ENCODE data around the gene CNOT9. TPM values are rescaled to one million over a fixed set of nuclear protein-coding genes. Genes with fewer than 3 reads are reported as not detected.

CNOT9 gene
- total RNA-seq, 4 donors from 2014 or later: 27.5 to 35.3 (median 32.3) TPM

GRCh38 chr2:218631837-218632236 lies 63.2 kb downstream of the CNOT9 start:
- no peak overlapping the region for H3K27ac ChIP-seq
- 54 to 81% methylated on average over 3 to 4 of the region's 4 CpGs for WGBS, 2 donors (ENCODE audit: low coverage in 1 of 2)
- TF ChIP-seq EP300 (IDR thresholded peaks at IDR 0.05) (no peak), POLR2A (IDR thresholded peaks at IDR 0.05) (no peak), CTCF (IDR thresholded peaks at IDR 0.05) (no peak), POLR2AphosphoS5 (IDR thresholded peaks at IDR 0.05) (no peak)
- H3K4me3 ChIP-seq: no peak overlapping the region
- H3K27me3 ChIP-seq: no peaks in the 10 kb centered on the region
- H3K36me3 ChIP-seq: peaks cover 0 to 84% of the 10 kb centered on the region in 2 donors
- H3K4me1 ChIP-seq: peaks cover 0 to 10% (median 0%) of the 10 kb centered on the region in 3 donors
- no peaks in the 10 kb centered on the region for H3K9me3 ChIP-seq
- ATAC-seq: no peak

DNA sequence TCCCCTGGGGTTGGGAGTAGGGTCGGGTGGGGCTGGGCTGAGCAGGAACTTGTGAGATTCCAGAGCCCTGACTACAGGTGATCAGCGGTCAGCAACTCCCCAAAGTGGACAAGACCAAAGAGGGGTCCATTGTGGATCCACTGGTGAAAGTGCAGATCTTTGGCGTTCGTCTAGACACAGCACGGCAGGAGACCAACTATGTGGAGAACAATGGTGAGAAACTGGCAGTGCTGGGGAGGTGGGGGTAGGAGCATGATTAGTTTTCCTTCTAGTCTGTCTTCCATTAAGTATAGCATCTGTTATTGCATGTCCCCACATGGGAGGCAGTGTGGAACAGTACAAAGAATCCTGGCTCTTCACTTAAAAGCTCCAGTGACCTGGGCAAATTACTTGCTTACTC lies 67.1 kb downstream of the CNOT9 start:
- no peak for ATAC-seq
- H3K9me3 ChIP-seq: no peaks in the 10 kb centered on the region
- 89 to 94% methylated on average over 3 to 4 of the region's 5 CpGs for WGBS, 2 donors (ENCODE audit: low coverage in 1 of 2)
- no peak for TF ChIP-seq CTCF (IDR thresholded peaks at IDR 0.05)
- no peak for TF ChIP-seq POLR2A (IDR thresholded peaks at IDR 0.05)
- no peak for TF ChIP-seq POLR2AphosphoS5 (IDR thresholded peaks at IDR 0.05)
- no peak for TF ChIP-seq EP300 (IDR thresholded peaks at IDR 0.05)
- H3K27ac ChIP-seq: no peak overlapping the region
- H3K4me1 ChIP-seq: peaks cover 0 to 8% (median 0%) of the 10 kb centered on the region in 3 donors
- H3K36me3 ChIP-seq: peaks cover 0 to 90% of the 10 kb centered on the region in 2 donors
- H3K27me3 ChIP-seq: no peaks in the 10 kb centered on the region
- no peak overlapping the region for H3K4me3 ChIP-seq

GRCh38 chr2:218638372-218638771 lies 69.7 kb downstream of the CNOT9 start:
- no CpG with 5 or more reads among the region's 18 CpGs for WGBS, 2 donors (ENCODE audit: low coverage in 1 of 2)
- H3K4me1 ChIP-seq: no peaks in the 10 kb centered on the region
- no peaks in the 10 kb centered on the region for H3K27me3 ChIP-seq
- no peak overlapping the region for H3K4me3 ChIP-seq
- H3K27ac ChIP-seq: no peak overlapping the region
- no peaks in the 10 kb centered on the region for H3K9me3 ChIP-seq
- H3K36me3 ChIP-seq: peaks cover 0 to 100% of the 10 kb centered on the region in 2 donors
- no peak for ATAC-seq
- TF ChIP-seq EP300 (IDR thresholded peaks at IDR 0.05): no peak
- TF ChIP-seq POLR2A (IDR thresholded peaks at IDR 0.05): no peak

DNA sequence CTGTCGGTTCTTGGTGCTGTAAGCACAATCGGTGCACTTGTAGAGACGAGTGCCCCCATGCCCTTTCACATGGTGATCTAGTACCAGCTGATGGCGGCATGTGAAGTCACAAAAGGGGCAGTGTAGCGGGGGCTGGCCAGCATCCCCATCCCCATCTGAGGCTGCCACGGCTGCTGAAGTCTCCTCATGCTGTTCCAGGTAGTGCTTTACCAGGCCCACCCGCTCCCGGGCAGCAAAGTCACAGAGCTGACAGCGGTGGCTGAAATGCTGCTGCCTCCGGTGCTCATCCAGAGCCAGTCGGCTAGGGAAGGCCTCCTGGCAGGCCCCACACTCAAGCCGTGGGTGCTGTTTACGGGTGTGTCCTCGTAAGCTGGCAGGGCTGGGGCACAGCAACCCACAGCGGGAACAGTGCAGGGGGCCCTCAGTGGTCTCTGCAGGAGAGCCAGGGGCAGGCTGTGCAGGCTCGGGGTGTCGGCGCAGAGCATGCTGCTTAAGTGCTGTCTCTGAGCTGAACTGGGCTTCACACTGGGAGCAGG lies 73.5 kb downstream of the CNOT9 start:
- ATAC-seq: no peak
- Histone ChIP-seq H3K4me3 (no peak overlapping the region), H3K36me3 (peaks cover 0 to 100% of the 10 kb centered on the region in 2 donors), H3K27ac (no peak overlapping the region), H3K4me1 (no peaks in the 10 kb centered on the region), H3K9me3 (no peaks in the 10 kb centered on the region), H3K27me3 (no peaks in the 10 kb centered on the region)
- no peak for TF ChIP-seq EP300 (IDR thresholded peaks at IDR 0.05)
- TF ChIP-seq CTCF (IDR thresholded peaks at IDR 0.05): no peak
- TF ChIP-seq POLR2AphosphoS5 (IDR thresholded peaks at IDR 0.05): no peak
- no peak for TF ChIP-seq POLR2A (IDR thresholded peaks at IDR 0.05)
- 87 to 100% methylated on average over 2 to 3 of the region's 18 CpGs for WGBS, 2 donors (ENCODE audit: low coverage in 1 of 2)

GRCh38 chr2:218642786-218643185 lies 74.1 kb downstream of the CNOT9 start:
- no peak overlapping the region for H3K27ac ChIP-seq
- peaks cover 0 to 100% of the 10 kb centered on the region in 2 donors for H3K36me3 ChIP-seq
- 60% methylated on average over 1 of the region's 17 CpGs; no CpG with 5 or more reads in 1 of the 2 donors for WGBS, 2 donors (ENCODE audit: low coverage in 1 of 2)
- H3K9me3 ChIP-seq: no peaks in the 10 kb centered on the region
- no peaks in the 10 kb centered on the region for H3K27me3 ChIP-seq
- no peaks in the 10 kb centered on the region for H3K4me1 ChIP-seq
- no peak for TF ChIP-seq POLR2A (IDR thresholded peaks at IDR 0.05)
- TF ChIP-seq CTCF (IDR thresholded peaks at IDR 0.05): no peak
- TF ChIP-seq EP300 (IDR thresholded peaks at IDR 0.05): no peak
- TF ChIP-seq POLR2AphosphoS5 (IDR thresholded peaks at IDR 0.05): no peak
- ATAC-seq: no peak
- H3K4me3 ChIP-seq: no peak overlapping the region

Measured in gastroesophageal sphincter (tissue), 4 donors.